Thyroid gland (tissue), 4 donors: ENCODE results near the gene CGB3.
"Not testable (repeated sequence)": the region's sequence is repeated elsewhere in the genome, so short reads cannot be mapped to it uniquely, and the experiment has no call there.

Source experiments
- POLR2A ChIP-seq, 2 donors: fragments of 450-650 bp; IDR thresholded peaks; one replicate each; pipeline ENCODE4 v1.6.1; 2017; ENCODE audit warnings: antibody characterized with exemption in 2 of 2, mild to moderate bottlenecking in 2 of 2, moderate library complexity in 1 of 2
- TF ChIP-seq, protein P1 (sequence below), 6 experiments: fragments of 200-600 bp in 3 of 6; fragments of 450-650 bp in 3 of 6; sonication (generic) in 3 of 6; IDR thresholded peaks; one replicate each; pipeline ENCODE4 v1.5.1; 2016 to 2019; ENCODE audit warnings: antibody characterized with exemption in 6 of 6, mild to moderate bottlenecking in 2 of 6, inconsistent platforms in 1 of 6, moderate library complexity in 1 of 6

DNA sequence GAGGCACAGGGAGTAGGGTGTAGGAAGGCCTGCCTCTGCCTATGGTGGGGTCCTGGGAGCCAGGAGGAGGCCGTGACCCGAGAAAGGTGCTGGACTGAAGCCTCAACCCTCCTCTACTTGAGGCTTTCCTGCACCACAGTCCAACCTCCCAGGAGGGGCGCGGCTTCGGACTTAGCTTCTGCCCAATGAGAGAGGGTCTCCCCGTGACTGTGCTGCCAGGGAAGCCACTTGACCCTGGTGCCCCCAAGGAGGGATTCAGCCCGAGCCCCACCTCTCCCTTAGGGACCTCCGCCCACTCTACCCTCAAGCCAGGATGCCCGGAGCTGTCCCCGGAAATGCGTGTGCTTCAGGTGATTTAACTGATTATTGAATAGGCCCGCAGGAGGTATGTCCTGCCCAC lies 24.9 kb upstream of the CGB3 start, which contains the start of gene CGB8:
- TF ChIP-seq, protein P1, sequence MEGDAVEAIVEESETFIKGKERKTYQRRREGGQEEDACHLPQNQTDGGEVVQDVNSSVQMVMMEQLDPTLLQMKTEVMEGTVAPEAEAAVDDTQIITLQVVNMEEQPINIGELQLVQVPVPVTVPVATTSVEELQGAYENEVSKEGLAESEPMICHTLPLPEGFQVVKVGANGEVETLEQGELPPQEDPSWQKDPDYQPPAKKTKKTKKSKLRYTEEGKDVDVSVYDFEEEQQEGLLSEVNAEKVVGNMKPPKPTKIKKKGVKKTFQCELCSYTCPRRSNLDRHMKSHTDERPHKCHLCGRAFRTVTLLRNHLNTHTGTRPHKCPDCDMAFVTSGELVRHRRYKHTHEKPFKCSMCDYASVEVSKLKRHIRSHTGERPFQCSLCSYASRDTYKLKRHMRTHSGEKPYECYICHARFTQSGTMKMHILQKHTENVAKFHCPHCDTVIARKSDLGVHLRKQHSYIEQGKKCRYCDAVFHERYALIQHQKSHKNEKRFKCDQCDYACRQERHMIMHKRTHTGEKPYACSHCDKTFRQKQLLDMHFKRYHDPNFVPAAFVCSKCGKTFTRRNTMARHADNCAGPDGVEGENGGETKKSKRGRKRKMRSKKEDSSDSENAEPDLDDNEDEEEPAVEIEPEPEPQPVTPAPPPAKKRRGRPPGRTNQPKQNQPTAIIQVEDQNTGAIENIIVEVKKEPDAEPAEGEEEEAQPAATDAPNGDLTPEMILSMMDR (IDR thresholded peaks at IDR 0.05): not testable (repeated sequence)
- not testable (repeated sequence) for TF ChIP-seq POLR2A (IDR thresholded peaks at IDR 0.05)
